ENCODE measurements around the gene COA1.
"Not testable (repeated sequence)": the region's sequence is repeated elsewhere in the genome, so short reads cannot be mapped to it uniquely, and the experiment has no call there.

The COA1 gene

DNA sequence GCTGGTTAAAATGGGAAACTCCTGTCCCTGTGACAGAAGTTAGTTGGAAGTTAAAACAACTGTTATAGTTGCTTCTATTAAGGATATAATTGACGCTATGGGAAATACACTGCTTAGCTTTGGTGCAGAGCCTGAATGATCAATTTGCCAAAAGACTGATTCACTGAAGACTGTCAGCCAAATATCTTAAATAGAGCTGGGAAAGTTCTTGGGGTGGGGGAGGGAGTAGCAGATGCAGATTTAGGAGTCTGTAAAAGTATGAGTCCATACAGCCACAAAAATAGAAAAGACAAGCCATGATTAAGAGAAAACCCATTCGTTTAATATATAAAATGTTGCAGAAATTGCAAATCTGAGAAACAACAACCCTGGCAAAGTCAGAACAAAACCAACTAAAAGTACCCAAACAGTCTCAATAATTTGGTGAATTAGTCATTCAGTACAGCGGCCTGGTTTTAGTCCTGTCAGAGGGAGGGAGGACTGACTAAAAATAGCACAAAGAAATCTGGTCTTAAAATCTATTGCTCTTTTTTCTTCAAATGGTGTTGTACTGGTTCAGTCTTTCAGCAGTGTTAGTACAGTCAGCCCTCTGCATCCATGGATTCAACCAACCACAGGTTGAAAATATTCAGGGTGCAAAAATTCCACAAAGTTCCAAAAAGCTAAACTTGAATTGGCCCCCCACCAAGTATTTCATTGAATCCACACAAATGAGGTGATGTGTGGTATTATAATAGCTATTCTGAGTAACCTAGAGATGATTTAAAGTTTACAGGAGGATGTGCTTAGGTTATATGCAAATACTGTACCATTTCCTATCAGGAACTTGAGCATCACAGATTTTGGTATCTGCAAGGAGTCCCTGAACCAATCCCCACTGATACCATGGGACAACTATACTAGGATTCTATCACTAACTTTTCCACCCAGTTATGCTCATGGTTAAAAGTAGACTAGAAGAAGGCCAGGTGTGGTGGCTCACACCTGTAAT is 116.4 kb downstream of the COA1 start:
- H3K36me3 ChIP-seq (ENCODE audit: insufficient read depth, low read length): peaks cover 10% of the 10 kb centered on the region
- H3K4me3 ChIP-seq (ENCODE audit: low read length): no peak overlapping the region
- H2AFZ ChIP-seq (ENCODE audit: low read depth, low read length): no peak overlapping the region
- H3K4me1 ChIP-seq (ENCODE audit: insufficient read depth, low read length): peaks cover 17% of the 10 kb centered on the region
- peaks cover 3% of the 10 kb centered on the region for H3K9me3 ChIP-seq (ENCODE audit: low read length)
- H3K27me3 ChIP-seq (ENCODE audit: insufficient read depth, low read length): no peaks in the 10 kb centered on the region

DNA sequence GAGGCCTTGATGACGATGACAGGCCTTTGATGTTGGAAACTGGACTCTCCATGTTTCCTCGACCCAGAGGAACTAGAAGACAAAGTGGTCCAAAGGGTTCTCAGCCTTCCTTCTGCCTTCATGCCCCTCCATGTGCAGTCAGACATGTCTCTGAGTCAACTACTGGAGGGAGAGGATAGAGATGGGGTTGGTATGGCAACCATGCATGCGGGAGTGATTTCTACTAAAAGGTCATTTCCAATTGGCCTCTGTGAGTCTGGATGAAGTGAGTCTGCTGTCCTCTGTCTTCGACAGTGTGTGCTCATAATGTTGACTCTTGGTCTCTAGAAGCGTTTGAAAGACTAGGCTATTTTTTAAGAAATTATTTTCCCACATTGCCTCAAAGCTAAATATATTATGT is 117.2 kb downstream of the COA1 start:
- Histone ChIP-seq H3K36me3 (ENCODE audit: insufficient read depth, low read length) (peaks cover 8% of the 10 kb centered on the region), H3K9me3 (ENCODE audit: low read length) (peaks cover 3% of the 10 kb centered on the region), H3K27me3 (ENCODE audit: insufficient read depth, low read length) (no peaks in the 10 kb centered on the region), H3K4me3 (ENCODE audit: low read length) (no peak overlapping the region), H3K4me1 (ENCODE audit: insufficient read depth, low read length) (peaks cover 12% of the 10 kb centered on the region), H2AFZ (ENCODE audit: low read depth, low read length) (no peak overlapping the region)

DNA sequence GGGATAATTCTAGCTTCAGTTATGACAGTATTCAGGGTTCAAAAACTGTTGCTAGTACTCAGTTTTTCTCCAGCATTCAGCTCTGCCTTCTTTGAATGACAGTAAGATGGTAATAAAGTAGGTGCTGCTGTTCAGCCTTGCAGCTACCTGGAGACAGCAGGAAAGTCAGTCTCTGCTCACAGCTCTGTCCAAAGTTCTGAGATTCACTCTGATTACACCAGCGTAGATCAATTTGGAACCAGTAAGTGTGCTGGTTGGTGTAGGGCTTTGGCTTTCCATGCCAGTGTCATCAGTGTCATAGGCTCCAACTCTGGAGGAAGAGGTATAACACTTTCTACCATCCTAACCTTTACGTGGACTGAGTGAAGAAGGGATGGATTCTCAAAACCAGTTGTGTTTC is 120.2 kb downstream of the COA1 start:
- H3K27me3 ChIP-seq (ENCODE audit: insufficient read depth, low read length): no peaks in the 10 kb centered on the region
- H3K36me3 ChIP-seq (ENCODE audit: insufficient read depth, low read length): peaks cover 6% of the 10 kb centered on the region

DNA sequence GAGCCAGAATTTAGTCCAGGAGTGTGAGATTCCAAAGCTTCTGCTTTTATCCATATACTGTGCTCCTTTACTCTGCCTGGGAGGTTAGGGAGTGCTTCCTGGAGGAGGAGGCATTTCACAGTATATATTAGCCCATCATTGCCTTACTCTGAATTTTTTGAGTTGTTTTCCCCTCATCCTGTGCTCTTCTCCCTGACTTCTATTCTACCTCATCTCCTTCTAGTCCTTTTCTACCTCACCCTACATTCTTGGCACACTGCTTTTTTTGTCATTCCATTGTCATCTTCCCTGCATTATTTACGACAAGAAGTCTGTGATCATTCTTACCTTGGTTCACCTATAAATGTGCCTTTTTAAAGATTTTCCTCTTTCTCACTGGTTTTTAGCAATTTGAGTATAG is 125.1 kb downstream of the COA1 start:
- H3K4me3 ChIP-seq (ENCODE audit: low read length): no peak overlapping the region
- no peak overlapping the region for H2AFZ ChIP-seq (ENCODE audit: low read depth, low read length)
- peaks cover 3% of the 10 kb centered on the region for H3K9me3 ChIP-seq (ENCODE audit: low read length)
- H3K4me1 ChIP-seq (ENCODE audit: insufficient read depth, low read length): no peaks in the 10 kb centered on the region
- no peaks in the 10 kb centered on the region for H3K27me3 ChIP-seq (ENCODE audit: insufficient read depth, low read length)
- peaks cover 6% of the 10 kb centered on the region for H3K36me3 ChIP-seq (ENCODE audit: insufficient read depth, low read length)

More for the DNA sequence above, 120.2 kb downstream of the COA1 start:
- Histone ChIP-seq H3K4me3 (ENCODE audit: low read length) (no peak overlapping the region), H2AFZ (ENCODE audit: low read depth, low read length) (no peak overlapping the region), H3K9me3 (ENCODE audit: low read length) (peaks cover 3% of the 10 kb centered on the region), H3K4me1 (ENCODE audit: insufficient read depth, low read length) (peaks cover 12% of the 10 kb centered on the region)

DNA sequence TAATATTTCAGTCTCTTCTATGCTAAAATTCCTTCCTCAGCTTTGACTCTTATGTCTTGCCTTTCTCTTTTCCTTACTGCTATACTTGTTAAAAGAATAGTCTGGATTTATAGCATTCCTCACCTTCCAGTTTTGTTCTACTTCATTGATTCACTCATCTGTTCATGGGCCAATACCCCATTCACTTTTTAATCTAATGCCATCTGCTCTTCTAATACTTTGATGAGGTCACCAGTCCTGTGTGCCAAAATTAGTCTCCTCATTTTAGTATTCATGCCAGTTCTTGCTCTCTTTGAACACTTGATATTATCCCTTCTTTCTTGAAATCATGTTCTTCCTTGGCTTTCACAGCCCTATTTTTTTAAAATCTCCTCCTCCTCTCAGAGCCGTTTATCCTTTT is 127.1 kb downstream of the COA1 start:
- no peak overlapping the region for H3K4me3 ChIP-seq (ENCODE audit: low read length)
- no peak overlapping the region for H2AFZ ChIP-seq (ENCODE audit: low read depth, low read length)
- no peaks in the 10 kb centered on the region for H3K27me3 ChIP-seq (ENCODE audit: insufficient read depth, low read length)
- H3K9me3 ChIP-seq (ENCODE audit: low read length): peaks cover 3% of the 10 kb centered on the region
- no peaks in the 10 kb centered on the region for H3K36me3 ChIP-seq (ENCODE audit: insufficient read depth, low read length)
- no peaks in the 10 kb centered on the region for H3K4me1 ChIP-seq (ENCODE audit: insufficient read depth, low read length)

DNA sequence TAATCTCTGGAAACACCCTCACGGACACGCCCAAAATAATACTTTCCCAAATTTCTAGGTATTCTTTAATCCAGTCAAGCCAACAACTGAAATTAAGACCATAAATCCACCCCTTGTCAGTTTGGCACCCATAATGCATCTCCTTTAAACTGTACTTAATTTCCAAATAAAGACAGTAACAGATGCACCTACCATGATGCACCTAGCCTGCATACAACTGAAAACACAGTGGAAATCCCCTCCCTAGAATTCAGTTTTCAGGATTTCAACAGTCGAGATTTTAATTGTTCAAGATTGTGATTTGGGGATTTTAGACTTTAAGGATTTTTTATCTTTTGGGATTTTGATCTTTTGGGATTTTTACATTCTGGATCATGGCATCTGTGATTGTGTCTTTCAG is 129.3 kb downstream of the COA1 start:
- Histone ChIP-seq H3K27me3 (ENCODE audit: insufficient read depth, low read length) (no peaks in the 10 kb centered on the region), H2AFZ (ENCODE audit: low read depth, low read length) (no peak overlapping the region), H3K9me3 (ENCODE audit: low read length) (no peaks in the 10 kb centered on the region), H3K36me3 (ENCODE audit: insufficient read depth, low read length) (no peaks in the 10 kb centered on the region), H3K4me3 (ENCODE audit: low read length) (no peak overlapping the region), H3K4me1 (ENCODE audit: insufficient read depth, low read length) (no peaks in the 10 kb centered on the region)

DNA sequence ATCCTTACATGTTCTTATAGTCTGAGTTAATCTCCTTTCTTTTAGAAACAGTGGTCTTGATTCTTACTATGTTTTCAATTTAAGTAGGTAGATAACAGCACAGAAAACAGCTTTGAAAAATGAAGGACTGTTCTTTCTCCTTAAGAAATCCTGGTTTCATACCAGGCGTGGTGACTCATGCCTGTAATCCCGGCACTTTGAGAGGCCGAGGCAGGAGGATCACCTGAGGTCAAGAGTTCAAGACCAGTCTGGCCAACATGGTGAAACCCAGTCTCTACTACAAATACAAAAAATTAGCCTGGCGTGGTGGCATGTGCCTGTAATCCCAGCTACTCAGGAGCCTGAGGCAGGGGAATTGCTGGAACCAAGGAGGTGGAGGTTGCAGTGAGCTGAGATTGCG is 132.9 kb downstream of the COA1 start:
- H2AFZ ChIP-seq (ENCODE audit: low read depth, low read length); H3K4me1 ChIP-seq (ENCODE audit: insufficient read depth, low read length); H3K27me3 ChIP-seq (ENCODE audit: insufficient read depth, low read length); H3K9me3 ChIP-seq (ENCODE audit: low read length); H3K4me3 ChIP-seq (ENCODE audit: low read length); H3K36me3 ChIP-seq (ENCODE audit: insufficient read depth, low read length): not testable (repeated sequence)

DNA sequence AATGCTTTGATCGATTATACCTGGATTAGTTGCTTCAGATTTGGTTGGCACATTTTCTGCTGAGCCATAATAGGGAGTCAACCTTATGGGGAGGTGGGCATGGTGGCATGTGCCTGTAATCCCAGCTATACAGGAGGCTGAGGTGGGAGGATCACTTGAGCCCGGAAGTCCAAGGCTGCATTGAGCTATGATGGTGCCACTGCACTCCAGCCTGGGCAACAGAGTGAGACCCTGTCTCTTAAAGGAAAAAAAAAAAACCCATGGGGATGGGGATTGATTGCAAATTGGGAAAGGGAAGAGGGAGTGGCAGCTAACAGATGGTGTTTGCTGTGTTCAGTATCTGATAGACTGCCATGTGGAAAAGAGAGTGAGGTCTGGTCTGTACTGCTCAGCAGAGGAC is 135.3 kb downstream of the COA1 start:
- Histone ChIP-seq H3K9me3 (ENCODE audit: low read length) (no peaks in the 10 kb centered on the region), H3K36me3 (ENCODE audit: insufficient read depth, low read length) (no peaks in the 10 kb centered on the region), H3K4me1 (ENCODE audit: insufficient read depth, low read length) (peaks cover 5% of the 10 kb centered on the region), H3K4me3 (ENCODE audit: low read length) (no peak overlapping the region), H3K27me3 (ENCODE audit: insufficient read depth, low read length) (no peaks in the 10 kb centered on the region), H2AFZ (ENCODE audit: low read depth, low read length) (no peak overlapping the region)

DNA sequence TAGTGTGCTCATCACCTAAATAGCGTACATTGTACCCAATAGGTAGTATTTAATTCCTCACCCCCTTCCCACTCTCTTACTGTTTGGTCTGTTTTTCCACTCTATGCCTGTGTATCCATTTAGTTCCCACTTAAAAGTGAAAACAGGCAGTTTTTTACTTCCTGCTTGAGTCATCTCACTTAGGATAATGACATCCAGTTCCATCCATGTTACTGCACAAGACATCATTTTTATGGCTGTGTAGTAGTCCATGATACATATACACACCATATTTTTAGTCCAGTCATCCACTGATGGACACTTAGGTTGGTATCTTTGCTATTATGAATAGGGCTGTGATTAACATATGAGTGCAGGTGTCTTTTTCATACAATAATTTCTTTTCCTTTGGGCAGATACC is 136.3 kb downstream of the COA1 start:
- no peaks in the 10 kb centered on the region for H3K27me3 ChIP-seq (ENCODE audit: insufficient read depth, low read length)
- H3K4me1 ChIP-seq (ENCODE audit: insufficient read depth, low read length): peaks cover 5% of the 10 kb centered on the region
- H3K36me3 ChIP-seq (ENCODE audit: insufficient read depth, low read length): no peaks in the 10 kb centered on the region
- no peak overlapping the region for H3K4me3 ChIP-seq (ENCODE audit: low read length)
- H2AFZ ChIP-seq (ENCODE audit: low read depth, low read length): no peak overlapping the region
- H3K9me3 ChIP-seq (ENCODE audit: low read length): no peaks in the 10 kb centered on the region

DNA sequence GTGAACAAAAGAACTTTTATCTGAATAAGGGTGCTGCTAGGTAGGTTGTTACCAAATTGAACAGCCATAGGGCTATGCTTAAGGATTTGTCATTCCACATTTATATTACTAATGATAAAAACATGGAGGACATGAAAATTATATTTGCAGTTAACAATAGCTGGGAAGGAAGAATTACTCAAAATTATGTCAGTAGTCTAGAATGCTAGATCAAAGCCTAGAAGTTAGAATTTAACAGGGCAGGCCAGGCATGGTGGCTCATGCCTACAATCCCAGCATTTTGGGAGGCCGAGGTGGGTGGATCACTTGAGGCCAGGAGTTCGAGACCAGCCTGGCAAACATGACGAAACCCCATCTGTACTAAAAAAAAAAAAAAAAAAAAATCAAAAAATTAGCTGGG is 137.0 kb downstream of the COA1 start:
- Histone ChIP-seq H3K27me3 (ENCODE audit: insufficient read depth, low read length) (no peaks in the 10 kb centered on the region), H3K9me3 (ENCODE audit: low read length) (no peaks in the 10 kb centered on the region), H2AFZ (ENCODE audit: low read depth, low read length) (no peak overlapping the region), H3K4me1 (ENCODE audit: insufficient read depth, low read length) (peaks cover 5% of the 10 kb centered on the region), H3K4me3 (ENCODE audit: low read length) (no peak overlapping the region), H3K36me3 (ENCODE audit: insufficient read depth, low read length) (no peaks in the 10 kb centered on the region)

DNA sequence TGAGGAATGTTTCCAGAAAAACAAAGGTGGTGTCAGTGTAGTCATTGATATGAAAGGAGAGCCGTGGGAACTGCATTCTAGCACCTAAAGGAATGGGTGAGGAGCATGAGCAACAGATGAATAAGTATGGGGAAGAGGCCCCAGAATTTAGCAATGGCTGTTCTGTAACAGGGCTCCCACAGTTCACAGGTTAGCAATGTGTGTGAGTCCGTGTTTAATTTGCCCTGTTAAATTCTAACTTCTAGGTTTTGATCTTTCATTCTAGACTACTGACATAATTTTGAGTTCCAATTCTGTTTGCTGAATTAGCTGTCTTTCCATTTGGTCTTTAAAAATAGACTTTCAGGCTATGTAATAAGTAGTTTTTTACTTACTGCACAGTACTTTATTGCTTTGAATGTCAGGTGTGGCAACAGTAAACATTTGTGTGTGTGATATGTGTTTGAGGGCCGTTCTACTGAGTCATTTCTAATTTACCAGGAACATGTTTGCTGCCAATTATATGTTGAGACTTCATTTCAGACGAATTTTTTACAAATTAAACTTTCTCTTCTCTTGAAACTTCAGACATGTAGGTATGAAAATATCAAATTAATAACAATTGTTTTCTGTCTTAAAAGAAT is 137.7 kb downstream of the COA1 start:
- Histone ChIP-seq H3K4me1 (ENCODE audit: insufficient read depth, low read length) (peaks cover 5% of the 10 kb centered on the region), H3K4me3 (ENCODE audit: low read length) (no peak overlapping the region), H2AFZ (ENCODE audit: low read depth, low read length) (no peak overlapping the region), H3K27me3 (ENCODE audit: insufficient read depth, low read length) (no peaks in the 10 kb centered on the region), H3K36me3 (ENCODE audit: insufficient read depth, low read length) (no peaks in the 10 kb centered on the region), H3K9me3 (ENCODE audit: low read length) (no peaks in the 10 kb centered on the region)

DNA sequence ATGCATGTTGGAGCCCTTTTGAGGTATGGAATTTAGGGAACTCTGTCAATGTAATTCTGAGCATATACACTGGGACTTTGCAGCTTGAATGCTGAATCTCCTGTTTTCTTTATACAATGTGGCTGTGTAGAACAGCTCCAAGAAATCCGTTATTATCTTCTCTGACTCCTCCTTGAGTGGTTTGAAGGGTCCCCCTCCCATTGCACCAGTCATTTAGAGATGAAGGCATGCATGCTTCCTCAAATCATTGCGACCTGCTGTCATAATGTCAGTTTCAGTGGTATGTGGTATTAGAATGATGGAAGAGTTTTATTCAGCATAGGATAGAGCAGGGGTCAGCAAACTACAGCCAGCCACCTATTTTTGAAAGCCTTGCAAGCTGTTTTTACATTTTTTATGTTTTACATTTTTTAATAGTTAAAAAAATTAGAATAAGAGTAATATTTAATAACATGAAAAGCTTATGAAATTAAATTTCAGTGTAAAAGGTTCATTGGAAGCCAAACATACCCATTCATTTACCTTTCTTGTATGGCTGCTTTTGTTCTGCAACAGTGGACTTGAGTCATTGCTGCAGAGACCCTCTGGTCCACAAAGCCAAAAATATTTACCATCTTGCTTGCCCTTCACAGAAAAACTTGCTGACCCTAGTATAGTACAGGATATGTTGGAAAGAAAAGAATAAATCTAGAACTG is 138.3 kb downstream of the COA1 start:
- Histone ChIP-seq H2AFZ (ENCODE audit: low read depth, low read length) (no peak overlapping the region), H3K36me3 (ENCODE audit: insufficient read depth, low read length) (no peaks in the 10 kb centered on the region), H3K4me3 (ENCODE audit: low read length) (no peak overlapping the region), H3K9me3 (ENCODE audit: low read length) (no peaks in the 10 kb centered on the region), H3K4me1 (ENCODE audit: insufficient read depth, low read length) (peaks cover 5% of the 10 kb centered on the region), H3K27me3 (ENCODE audit: insufficient read depth, low read length) (no peaks in the 10 kb centered on the region)

DNA sequence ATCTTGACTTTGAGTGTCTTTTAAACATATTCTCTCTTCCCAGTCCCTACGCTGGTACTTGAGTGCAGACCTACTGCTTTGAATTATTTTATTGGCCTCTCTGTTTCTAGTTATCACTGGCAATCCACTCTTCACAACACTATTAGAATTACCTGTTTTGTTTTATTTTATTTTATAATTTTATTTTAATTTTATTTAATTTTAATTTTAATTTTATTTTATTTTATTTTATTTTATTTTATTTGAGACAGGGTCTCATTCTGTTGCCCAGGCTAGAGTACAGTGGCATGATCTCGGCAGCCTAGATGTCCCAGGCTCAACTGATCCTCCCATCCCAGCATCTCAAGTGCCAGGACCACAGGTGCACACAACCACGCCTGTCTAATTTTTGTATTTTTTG is 139.6 kb downstream of the COA1 start:
- H3K9me3 ChIP-seq (ENCODE audit: low read length): no peaks in the 10 kb centered on the region
- no peak overlapping the region for H3K4me3 ChIP-seq (ENCODE audit: low read length)
- no peaks in the 10 kb centered on the region for H3K36me3 ChIP-seq (ENCODE audit: insufficient read depth, low read length)
- peaks cover 5% of the 10 kb centered on the region for H3K4me1 ChIP-seq (ENCODE audit: insufficient read depth, low read length)
- no peaks in the 10 kb centered on the region for H3K27me3 ChIP-seq (ENCODE audit: insufficient read depth, low read length)
- H2AFZ ChIP-seq (ENCODE audit: low read depth, low read length): no peak overlapping the region
